SK-MEL-5 (cell line): ENCODE data around the gene THADA. TPM values are rescaled to one million over a fixed set of nuclear protein-coding genes. Genes with fewer than 3 reads are reported as not detected.
A peak's percentile ranks its signal among the peaks of the same experiment; 100 is the strongest.

Source experiments
- DNase-seq: peaks from one replicate; pipeline ENCODE4 v3.0.0-alpha.2; 2016; ENCODE audit warnings: low read depth, low spot score
- in situ Hi-C: cut with HindIII; loops from 2 replicates; pipeline ENCODE4 v1.10.0; 2016; ENCODE audit warnings: low sequenced_read_pairs, high pct_unique_total_duplicates, low pct_unique_long_range_greater_than_20kb
- total RNA-seq: library from RNA; depleted of rRNA; stranded (reverse); fragments of >200 nt; shearing (Covaris generic); gene quantifications from 2 replicates; pipeline ENCODE4 v1.2.3, GENCODE V29; 2014

Gene THADA
- total RNA-seq, 1 experiment from 2014 or later: 50.3 TPM

GRCh38 chr2:43520919-43521318, 74.9 kb downstream of the THADA start:
- DNase-seq: no peak
- in situ Hi-C loops: no loop called here

- in situ Hi-C loops: no loop called here
- peak; percentile 40 for DNase-seq
Observed at GRCh38 chr2:43519643-43520221, 76.1 kb downstream of the THADA start.

- in situ Hi-C loops: no loop called here
- no peak for DNase-seq
Observed at GRCh38 chr2:43518718-43519117, 77.1 kb downstream of the THADA start.

DNA sequence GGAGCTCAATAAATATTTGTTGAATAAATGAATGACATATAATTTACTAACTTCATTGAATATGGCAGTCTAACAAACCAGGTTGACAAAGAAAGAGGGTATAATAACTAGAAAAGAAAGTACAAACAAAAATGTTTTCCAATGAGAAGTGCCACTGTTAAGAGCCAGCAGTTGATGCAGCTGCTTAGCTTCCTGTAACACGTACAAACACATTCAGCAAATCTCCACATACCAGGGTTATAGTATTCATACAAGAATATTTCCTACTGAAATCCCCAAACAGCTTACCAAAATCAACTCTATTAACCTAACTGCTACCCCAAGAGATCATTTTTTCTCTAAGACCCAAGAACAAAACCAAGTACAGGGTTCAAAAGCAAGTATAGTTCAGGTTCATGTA, 77.7 kb downstream of the THADA start:
- in situ Hi-C loops: no loop called here
- DNase-seq: no peak

DNA sequence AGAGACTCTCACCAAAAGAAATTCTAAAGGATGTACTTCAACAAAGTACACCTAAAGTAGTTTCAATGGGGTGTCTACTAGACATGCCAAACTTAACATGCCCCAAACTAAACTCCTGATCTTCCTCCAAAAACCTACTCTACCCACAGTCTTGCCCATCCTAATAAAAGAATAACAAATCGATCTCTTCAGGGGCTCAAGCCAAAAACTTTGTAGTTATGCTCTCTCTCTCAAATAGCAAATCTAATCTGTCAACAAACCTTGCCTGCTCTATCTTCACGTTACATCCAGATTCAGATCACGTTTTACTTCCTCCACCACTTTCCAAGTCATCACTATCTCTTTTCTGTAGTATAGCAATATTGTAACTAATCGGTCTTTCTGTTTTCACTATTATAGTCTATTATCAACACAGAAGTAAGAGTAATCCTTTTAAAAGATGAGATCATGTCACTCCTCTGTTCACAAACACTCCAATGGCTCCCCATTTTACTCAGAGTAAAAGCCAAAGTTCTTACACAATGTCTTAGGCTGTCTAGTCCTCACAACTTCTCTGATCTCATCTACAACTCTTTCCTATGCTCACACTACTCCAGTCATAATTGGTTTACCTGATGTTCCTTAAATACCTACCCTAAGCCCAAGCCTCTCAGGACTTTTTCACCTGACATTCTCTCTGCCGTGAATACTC, 79.9 kb downstream of the THADA start:
- no peak for DNase-seq
- in situ Hi-C loops: no loop called here

DNA sequence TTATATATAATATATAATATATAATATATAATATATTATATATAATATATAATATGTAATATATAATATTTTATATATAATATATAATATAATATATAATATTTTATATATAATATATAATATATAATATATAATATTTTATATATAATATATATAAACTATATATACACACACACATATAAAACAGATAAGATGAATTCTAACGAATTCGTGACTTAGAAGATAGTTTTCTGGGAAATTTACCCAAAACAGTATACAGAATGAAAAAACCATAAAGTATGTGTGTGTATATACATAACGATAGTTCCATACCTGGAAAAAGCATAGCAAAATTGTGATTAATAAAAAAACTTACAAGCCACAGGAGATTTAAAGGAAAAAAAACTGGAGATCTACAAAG, 80.6 kb downstream of the THADA start:
- DNase-seq: no peak
- in situ Hi-C loops: no loop called here

DNA sequence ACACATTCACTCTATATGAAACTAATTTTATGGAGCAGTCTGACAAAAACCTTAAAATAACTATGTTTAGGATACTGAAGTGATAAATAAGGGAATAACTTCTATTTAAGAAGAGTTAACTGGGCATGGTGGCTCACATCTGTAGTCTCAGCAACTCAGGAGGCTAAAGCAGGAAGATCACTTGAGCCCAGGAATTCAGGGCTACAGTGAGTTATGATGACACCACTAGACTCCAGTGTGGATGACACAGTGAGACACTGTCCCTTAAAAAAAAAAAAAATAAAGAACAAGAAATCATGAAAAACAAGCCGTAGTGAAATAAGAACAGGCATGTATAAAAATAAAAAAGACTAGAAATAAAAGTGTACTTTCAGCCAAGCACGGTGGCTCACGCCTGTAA, 82.0 kb downstream of the THADA start:
- in situ Hi-C loops: no loop called here

DNA sequence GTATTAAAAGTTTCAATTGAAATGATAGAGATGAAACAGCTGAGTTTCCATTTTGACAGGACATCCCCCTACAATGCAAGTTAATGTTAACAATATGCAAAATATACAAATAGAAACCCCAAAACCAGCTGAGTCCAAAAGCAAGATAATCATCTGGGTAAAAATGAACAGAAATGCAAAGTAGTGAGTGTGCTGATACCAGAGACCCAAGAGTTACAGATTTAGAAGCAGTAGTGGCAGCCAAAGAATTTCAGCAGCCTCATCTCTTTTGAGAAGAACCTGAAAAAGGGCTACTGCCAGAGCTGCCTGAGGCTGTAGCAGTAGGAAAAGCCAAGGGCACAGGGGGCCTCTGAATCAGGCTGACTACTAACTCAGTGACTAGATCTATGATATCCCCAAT, 82.6 kb downstream of the THADA start:
- in situ Hi-C loops: no loop called here
- no peak for DNase-seq

More for the DNA sequence above, 82.0 kb downstream of the THADA start:
- no peak for DNase-seq

DNA sequence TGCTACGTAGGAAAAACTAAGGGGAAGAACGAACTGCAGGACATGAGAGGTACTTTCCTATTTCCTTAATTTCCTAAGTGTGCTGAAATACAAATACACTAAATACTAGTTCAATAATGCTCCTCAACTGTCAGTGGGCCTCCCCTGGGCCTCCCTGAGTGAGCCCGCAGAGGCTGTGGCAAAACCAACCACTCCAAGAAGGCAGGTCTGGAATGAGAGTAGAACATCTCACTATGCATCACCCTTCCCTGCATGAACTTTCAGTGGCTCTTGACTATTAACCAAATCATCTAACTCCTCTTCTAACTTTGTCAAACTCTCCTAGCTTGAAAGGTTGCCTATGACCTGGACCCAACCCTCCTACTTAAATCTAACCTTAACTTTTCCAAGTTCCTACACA, 84.6 kb downstream of the THADA start:
- in situ Hi-C loops: no loop called here
- DNase-seq: no peak

DNA sequence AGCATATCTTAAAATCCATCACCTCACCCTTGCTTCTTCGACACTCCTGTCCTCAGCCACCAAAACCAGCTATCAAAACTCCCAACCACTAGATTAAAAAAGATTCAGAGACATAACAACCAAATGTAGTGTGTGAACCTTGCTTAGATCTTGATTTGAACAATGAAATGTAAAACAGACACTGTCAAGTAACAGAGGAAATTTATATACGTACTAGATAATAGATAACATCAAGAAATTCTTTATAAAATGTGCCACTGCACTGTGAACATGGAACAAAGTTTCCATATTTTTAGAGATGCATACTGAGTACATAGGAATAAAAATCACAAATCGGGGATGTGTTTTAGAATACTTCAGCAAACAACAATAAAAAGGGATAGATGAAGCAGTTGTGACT, 86.0 kb downstream of the THADA start:
- DNase-seq: no peak
- in situ Hi-C loops: no loop called here

DNA sequence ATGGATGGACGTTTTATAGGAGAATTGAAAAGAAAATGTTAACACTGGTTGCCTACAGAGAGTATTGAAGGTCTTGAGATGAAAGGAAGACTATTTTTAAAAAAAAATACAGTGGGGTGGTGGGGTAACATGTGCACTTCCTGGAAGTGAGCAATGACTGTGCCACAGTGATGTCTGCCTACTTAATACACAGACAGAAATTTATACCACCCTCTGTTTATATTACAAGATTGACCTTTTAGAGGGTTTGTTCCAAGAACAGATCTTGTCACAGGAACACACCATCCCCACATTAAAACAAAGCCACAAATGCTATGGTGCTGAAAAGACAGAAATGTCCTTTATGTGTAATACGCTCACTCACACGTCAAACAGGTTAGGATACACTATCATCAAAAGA, 87.6 kb downstream of the THADA start:
- in situ Hi-C loops: no loop called here
- no peak for DNase-seq

DNA sequence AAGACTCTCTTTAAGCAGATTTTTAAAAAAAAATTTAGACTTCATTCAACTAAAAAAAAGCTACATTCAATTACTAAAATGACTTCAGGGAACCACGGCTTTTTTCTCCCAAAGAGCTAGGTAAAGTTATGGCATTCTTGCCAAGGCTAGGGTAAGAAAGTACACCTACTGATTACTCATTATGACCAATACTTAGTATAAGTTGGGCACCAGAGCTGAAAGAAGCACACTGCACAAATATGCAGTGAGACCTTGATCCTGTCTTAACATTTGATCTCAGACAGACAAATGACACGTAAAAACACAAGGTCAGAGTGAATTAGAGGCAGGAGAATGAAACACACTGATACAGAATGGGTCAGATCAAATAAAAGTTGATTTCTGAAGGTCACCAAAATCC, 88.7 kb downstream of the THADA start:
- DNase-seq: no peak
- in situ Hi-C loops: no loop called here

DNA sequence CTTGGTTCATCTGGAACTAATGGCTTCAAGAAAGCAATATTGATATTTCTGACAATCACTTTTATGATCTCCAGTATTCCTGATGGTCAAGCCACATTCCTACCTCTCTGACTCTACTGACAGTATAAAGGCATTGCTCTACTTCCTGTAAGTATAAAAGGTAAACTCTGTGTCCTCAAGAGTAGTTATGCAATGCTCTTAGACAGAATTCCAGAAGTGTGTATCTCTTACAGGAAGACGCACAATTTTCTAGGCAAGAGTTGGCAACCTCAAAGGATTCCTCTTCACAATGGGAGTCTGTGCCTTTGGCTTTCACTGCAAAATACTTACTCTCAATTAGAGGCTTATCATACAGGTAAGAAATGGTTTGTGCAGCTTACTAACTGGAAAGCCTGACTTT, 100.1 kb downstream of the THADA start:
- in situ Hi-C loops: no loop called here
- peak; percentile 54 for DNase-seq

DNA sequence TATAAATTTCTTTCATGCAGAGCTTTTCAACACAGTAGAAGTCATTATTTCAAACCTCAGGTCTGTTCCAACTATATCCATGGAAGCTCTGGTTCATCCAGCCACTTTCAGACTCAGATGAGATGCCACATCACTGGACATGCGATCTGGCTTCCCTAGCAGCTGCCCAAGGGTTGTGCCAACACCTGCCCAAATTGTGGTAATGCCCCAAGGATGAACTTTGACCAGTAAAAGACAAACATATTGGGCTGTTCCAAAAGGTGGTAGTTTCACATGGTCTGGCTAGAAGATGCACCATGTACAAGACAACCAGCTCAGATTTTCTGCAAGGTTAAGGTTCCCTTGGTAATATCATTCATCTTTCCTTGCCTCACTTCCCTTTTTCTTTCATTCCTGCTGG, 101.9 kb downstream of the THADA start:
- in situ Hi-C loops: no loop called here

DNA sequence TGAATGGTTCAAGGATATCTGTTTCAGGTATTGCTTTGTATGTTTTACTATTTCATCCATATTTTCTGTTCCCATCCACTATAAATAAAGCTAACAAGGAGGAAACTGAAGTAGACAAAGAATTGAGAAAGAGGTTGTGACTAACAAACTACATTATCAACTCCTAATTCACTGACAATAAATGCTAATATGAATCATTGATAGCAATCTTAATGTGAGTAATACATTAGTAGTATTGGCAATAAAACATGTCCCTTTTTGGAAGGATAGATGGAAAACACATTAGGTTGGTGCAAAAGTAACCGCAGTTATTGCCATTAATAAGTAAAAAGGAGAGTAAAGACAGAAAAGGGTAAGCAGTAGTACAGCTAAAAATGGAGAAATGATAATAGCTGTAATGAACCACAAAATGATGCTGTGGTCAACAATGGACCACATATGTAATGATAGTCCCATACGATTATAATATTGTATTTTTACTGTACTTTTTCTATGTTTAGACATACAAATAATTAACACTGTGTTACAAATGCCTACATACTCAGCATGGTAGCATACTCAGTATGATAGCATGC, 104.7 kb downstream of the THADA start:
- no peak for DNase-seq
- in situ Hi-C loops: no loop called here

More for the DNA sequence above, 101.9 kb downstream of the THADA start:
- DNase-seq: no peak

DNA sequence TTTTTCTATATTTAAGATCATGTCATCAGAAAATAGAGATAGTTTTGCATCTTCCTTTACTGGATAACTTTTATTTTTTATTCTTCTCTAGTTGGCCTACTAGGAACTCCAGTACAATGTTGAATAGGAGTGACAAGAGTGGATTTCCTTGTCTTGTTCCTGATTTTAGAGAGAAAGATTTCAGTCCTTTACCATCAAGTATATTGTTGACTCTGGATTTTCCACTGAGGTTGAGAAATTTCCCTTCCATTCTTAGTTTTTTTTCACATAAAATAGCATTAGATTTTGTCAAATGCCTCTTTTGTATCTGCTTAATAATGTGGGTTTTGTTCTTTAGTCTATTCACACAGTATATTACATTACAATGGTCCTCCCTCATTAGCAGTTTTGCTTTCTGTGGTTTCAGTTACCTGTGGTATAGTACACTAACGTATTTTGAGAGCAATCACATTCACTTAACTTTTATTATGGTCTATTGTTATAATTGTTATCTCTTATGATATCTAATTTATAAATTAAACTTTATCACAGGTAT, 105.5 kb downstream of the THADA start:
- in situ Hi-C loops: no loop called here
- peak; percentile 64 for DNase-seq

GRCh38 chr2:43488737-43489136, 107.1 kb downstream of the THADA start:
- DNase-seq: no peak
- in situ Hi-C loops: no loop called here

DNA sequence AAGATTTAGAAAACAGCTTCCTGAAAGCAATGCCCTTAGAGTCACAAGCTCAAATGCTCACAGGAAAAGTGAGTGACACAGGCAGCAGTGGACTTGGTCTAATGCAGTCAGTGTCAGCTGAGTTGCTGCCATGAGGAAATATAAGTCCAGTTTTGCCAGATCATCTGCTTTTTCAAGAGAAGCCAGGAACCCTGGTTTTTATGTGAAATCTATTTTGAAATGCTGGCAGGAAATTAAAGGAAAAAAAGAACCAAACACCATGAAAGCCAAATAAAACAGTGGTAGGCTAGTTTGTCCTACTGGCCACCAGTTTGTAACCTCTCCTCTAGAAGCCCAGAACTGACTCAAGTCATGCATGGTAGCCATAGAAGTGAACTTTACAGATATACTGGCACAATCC, 109.2 kb downstream of the THADA start:
- DNase-seq: peak; percentile 26
- in situ Hi-C loops: no loop called here

- DNase-seq: peak; percentile 85
- in situ Hi-C loops: no loop called here
Observed at GRCh38 chr2:43484323-43484930, 111.4 kb downstream of the THADA start.
